NCI-H2171 (cell line): Measurements from ENCODE around the gene DHPS.
A peak's percentile ranks its signal among the peaks of the same experiment; 100 is the strongest.

Source experiments
- DNase-seq: peaks from one replicate; lab custom pipeline; 2025; lab: John Stamatoyannopoulos, UW

Gene DHPS

GRCh38 chr19:12675399-12675798, 6.3 kb downstream of the DHPS start:
- DNase-seq = no peak

DNA sequence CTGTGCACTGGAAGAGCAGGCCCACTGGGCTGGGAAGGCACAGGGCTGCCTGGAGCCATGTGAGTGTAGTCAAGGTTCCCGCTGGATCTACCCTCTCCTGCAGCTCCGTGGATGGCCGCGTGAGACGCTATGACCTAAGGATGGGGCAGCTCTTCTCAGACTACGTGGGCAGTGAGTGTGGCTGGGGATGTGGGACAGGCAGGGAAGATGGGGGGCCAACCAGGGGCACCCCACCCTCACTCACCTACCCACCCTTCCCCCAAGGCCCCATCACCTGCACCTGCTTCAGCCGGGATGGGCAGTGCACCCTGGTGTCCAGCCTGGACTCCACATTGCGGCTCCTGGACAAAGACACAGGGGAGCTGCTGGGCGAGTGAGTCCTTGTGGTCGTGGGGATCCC, 8.9 kb downstream of the DHPS start:
- DNase-seq = no peak

GRCh38 chr19:12670159-12670928, 11.3 kb downstream of the DHPS start:
- DNase-seq = no peak

DNA sequence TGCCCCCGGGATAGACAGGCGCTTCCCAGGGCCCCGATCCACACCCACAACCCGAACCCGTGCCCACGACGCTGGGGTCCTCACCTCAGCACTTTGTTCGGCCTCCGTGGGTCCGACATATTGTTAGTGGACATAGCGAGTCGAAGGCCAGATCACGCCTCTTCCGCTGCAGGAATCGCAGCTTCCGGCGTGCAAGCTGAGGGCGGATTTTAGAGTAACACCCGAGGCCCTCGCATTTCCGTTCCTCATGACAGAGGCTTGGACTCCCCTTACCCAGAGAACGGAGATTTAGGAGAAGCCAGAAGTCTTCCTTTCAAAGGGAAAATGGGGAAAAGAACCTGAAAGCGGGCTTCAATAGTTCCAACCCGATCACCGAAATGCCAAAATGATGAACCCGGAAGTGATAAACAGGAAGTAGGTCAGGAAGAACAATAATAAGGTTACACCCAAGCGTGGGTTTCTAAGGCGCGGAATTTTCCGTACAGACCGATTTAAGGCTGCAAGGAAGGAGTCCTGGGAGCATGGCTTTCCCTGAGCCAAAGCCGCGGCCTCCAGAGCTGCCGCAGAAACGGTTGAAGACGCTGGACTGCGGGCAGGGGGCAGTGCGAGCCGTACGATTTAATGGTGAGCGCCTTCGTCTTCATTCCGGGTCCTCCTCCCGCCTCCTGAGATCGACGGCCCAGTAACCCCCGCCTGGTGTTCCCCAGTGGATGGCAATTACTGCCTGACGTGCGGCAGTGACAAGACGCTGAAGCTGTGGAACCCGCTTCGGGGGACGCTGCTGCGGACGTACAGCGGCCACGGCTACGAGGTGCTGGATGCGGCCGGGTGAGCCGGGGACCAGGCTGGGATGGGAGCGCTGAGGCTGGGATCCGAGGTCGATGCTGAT, 12.2 kb downstream of the DHPS start:
- peak; percentile 70 for DNase-seq

- DNase-seq = no peak
Measured at GRCh38 chr19:12668932-12669269, 12.8 kb downstream of the DHPS start.

GRCh38 chr19:12668346-12668745, 13.3 kb downstream of the DHPS start:
- no peak for DNase-seq

DNA sequence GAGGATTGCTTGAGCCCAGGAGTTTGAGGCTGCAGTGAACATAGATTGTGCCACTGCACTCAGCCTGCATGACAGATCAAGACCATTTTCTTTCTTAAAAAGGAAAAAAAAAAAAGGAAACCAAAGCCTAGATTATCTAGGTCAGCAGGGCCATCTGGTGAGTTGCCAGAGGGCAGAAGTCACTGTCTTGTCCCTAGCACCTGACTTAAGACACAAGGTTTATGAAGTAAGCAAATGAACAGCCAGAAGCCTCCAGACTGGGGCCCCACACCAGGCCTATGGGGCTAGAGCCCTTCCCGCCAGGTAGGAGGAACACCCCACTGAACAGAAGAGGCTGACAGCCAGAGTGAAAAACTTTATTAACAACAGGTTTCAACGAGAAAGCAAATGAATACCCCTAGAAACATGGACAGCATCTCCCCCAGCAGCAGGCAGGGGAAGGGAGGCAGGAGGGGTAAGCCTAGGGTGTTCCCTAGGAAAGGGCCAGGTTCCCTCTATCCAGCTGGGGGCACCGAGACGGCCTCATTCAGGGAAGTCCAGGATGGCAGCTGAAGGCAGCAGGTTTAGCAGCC, 13.9 kb downstream of the DHPS start:
- DNase-seq = no peak

- peak; percentile 78 for DNase-seq
Measured at GRCh38 chr19:12666265-12667048, 15.2 kb downstream of the DHPS start, which contains the start of the genes MAN2B1 and WDR83. TSS of gene MAN2B1 (minus strand) at chr19:12666742. CDS start at chr19:12666701, 41 bp downstream. TSS of gene WDR83 (plus strand) at chr19:12666807. CDS start at chr19:12669791, 2,984 bp downstream.

- DNase-seq = no peak
Measured at GRCh38 chr19:12665671-12666264, 15.9 kb downstream of the DHPS start.

DNA sequence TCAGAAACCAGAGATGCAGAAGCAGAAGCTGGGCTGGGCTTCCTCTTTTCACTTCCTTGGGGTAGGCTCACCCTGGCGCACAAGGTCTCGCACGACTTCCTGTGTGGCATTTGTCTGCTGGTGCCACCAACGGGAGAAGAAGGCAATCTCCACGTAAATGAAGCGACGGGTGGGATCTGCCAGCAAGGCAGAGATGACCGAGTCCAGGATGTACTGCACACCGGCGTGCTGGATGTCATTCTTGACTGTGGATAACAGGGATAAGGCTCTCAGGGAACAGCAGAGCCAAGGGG, 16.5 kb downstream of the DHPS start:
- no peak for DNase-seq

- no peak for DNase-seq
Measured at GRCh38 chr19:12664406-12665280, 17.0 kb downstream of the DHPS start.

DNA sequence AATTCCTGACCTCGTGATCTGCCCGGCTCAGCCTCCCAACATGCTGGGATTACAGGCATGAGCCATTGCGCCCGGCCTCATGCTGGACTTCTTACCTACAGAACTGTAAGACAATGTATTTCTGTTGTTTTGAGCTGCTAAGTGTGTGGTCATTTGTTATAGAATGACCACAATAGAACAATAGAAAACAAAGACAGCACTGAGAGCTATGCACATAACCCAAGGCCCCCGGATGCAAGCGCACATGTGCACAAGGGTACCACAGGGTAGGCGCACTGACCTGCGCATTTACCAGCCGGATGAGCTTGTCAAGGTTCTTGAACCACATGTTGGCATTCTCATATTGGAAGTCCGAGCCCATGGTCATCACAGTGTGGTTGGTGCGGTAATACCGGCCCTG, 20.7 kb downstream of the DHPS start:
- no peak for DNase-seq

DNA sequence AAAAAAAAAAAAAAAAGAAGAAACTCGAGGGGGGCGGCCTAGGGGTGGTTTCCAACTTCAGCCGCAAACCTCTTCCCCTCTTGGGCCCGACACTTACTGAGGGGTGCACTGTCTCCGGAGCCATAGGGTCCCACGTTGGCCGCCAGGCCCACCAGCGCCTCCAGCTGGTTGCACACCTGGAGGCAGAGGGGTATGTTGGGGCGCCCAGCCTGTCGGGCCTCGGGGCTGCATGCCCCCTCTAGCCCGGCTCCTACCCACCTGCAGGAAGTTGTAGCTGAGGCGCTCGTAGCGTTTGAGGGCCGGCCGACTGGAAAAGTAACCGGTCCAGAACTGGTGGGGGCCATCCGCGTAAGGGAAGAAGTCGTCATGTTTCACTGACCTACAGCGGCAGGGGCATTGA, 23.7 kb downstream of the DHPS start:
- no peak for DNase-seq

- no peak for DNase-seq
Measured at GRCh38 chr19:12656899-12657571, 24.6 kb downstream of the DHPS start.

DNA sequence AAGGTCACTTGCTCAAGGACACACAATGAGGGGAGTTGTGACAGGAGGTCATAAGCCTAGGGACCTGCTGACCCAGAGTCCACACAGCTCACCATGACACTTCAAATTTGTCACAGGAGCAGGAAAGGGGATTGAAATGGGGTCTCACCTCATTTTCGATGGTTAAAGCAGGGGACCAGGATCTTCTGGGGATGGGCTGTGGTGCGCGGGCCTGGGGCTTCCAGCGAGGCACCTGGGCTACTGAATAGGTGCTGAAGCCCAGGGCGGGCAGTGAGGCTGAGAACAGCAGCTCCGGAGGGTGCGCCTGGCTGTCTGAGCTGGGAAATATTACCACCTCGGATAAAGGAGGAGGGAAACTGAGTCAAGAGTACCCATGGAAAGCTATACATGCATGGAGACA, 26.1 kb downstream of the DHPS start:
- DNase-seq = no peak

GRCh38 chr19:12652219-12652618, 29.5 kb downstream of the DHPS start:
- no peak for DNase-seq

DNA sequence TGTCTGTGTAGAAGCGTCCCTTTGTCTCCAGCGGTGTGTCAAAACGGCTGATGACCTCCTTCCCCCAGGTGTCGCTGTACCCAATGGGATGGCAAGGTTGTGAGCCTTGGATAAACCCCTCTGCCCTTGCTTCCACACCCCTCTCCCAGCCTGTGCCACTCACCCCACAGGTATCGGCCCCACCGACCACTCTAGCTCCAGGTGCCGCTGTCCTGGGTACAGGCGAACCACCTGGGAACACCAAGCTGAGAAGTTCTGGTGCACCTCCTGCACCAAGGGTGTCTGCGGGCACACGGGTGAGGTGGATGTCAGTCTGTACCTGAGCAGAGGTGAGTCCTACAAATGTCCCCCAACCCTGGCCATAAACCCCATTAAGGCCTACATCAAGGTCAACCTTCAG, 31.7 kb downstream of the DHPS start:
- DNase-seq = no peak

- no peak for DNase-seq
Measured at GRCh38 chr19:12648088-12648487, 33.6 kb downstream of the DHPS start.

- no peak for DNase-seq
Measured at GRCh38 chr19:12647490-12648071, 34.1 kb downstream of the DHPS start.

DNA sequence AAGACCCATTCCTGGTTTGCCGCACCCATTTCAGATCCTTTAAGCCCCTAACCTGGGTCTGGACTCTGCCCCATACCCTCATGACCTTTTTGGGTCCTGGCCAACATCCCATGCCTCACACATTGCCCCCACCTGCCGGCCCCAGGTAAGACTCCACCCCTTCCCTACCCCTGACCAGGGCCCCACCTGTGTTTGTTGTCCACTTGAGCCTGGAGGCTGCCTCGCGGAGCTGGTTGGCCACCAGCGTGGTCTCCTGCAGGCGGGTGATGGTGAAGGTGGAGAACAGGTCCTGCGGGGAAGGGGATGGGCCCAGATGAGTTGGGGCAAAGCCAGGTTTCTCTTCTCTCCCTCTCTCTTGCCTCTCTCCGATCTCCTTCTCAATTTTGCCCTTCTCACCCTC, 34.6 kb downstream of the DHPS start:
- no peak for DNase-seq
